Measurements from ENCODE around the gene ZNRF2. TPM values are rescaled to one million over a fixed set of nuclear protein-coding genes. Genes with fewer than 3 reads are reported as not detected.
A peak's percentile ranks its signal among the peaks of the same experiment; 100 is the strongest.
"Not testable (repeated sequence)": the region's sequence is repeated elsewhere in the genome, so short reads cannot be mapped to it uniquely, and the experiment has no call there.

The ZNRF2 gene
- total and polyA plus RNA-seq, 2 donors (not counting 1 experiment from before 2014, with no cell fraction given), result 2.6 to 7.9 TPM

GRCh38 chr7:30285067-30285535 lies 704 bp downstream of the ZNRF2 start:
- Histone ChIP-seq H3K36me3 (ENCODE audit: control insufficient read depth, insufficient read depth, low read length) (no peaks in the 10 kb centered on the region), H2AFZ (ENCODE audit: low read length) (no peak overlapping the region), H3K9ac (ENCODE audit: insufficient read depth, low read length) (peak overlapping the region; percentile 80), H3K4me3 (replicated peaks in 1 of 4; ENCODE audit: control extremely low read depth in 1 of 4, insufficient read depth in 1 of 4, low read depth in 3 of 4, low read length in 4 of 4) (peak overlapping the region; percentile 40 to 83 (median 62)), H3K27me3 (ENCODE audit: control insufficient read depth, insufficient read depth, low read length) (no peaks in the 10 kb centered on the region), H3K79me2 (ENCODE audit: control insufficient read depth, insufficient read depth, low read length) (no peaks in the 10 kb centered on the region), H4K20me1 (ENCODE audit: control insufficient read depth, extremely low read depth, insufficient read depth, low read length) (no peaks in the 10 kb centered on the region), H3K27ac (ENCODE audit: insufficient read depth, low read length) (peak overlapping the region; percentile 77), H3K9me3 (ENCODE audit: control insufficient read depth, insufficient read depth, low read depth, low read length) (no peaks in the 10 kb centered on the region), H3K4me2 (ENCODE audit: extremely low read depth, insufficient read depth, low read length) (no peak overlapping the region), H3K4me1 (ENCODE audit: control insufficient read depth, extremely low read depth, insufficient read depth, low read length) (no peaks in the 10 kb centered on the region)
- TF ChIP-seq CTCF (conservative IDR thresholded peaks at IDR 0.05 in 1 of 2, IDR thresholded peaks at IDR 0.05 in 1 of 2; ENCODE audit: low read depth in 1 of 2, low read length in 2 of 2), result no peak
- no peak for TF ChIP-seq EZH2 (IDR thresholded peaks at IDR 0.05; ENCODE audit: low read length, missing control alignments)
- DNase-seq (ENCODE audit: low read depth in 2 of 2), result peak; percentile 24 to 40

GRCh38 chr7:30285536-30286284 lies 1.3 kb downstream of the ZNRF2 start:
- Histone ChIP-seq H2AFZ (ENCODE audit: low read length) (peak overlapping the region; percentile 93), H3K36me3 (ENCODE audit: control insufficient read depth, insufficient read depth, low read length) (no peaks in the 10 kb centered on the region), H3K4me2 (ENCODE audit: extremely low read depth, insufficient read depth, low read length) (peak overlapping the region; percentile 48), H3K79me2 (ENCODE audit: control insufficient read depth, insufficient read depth, low read length) (no peaks in the 10 kb centered on the region), H3K4me3 (replicated peaks in 1 of 4; ENCODE audit: control extremely low read depth in 1 of 4, insufficient read depth in 1 of 4, low read depth in 3 of 4, low read length in 4 of 4) (peak overlapping the region; percentile 77 to 94 (median 88)), H3K9ac (ENCODE audit: insufficient read depth, low read length) (peak overlapping the region; percentile 80), H3K27me3 (ENCODE audit: control insufficient read depth, insufficient read depth, low read length) (no peaks in the 10 kb centered on the region), H3K4me1 (ENCODE audit: control insufficient read depth, extremely low read depth, insufficient read depth, low read length) (no peaks in the 10 kb centered on the region), H4K20me1 (ENCODE audit: control insufficient read depth, extremely low read depth, insufficient read depth, low read length) (no peaks in the 10 kb centered on the region), H3K27ac (ENCODE audit: insufficient read depth, low read length) (peak overlapping the region; percentile 68), H3K9me3 (ENCODE audit: control insufficient read depth, insufficient read depth, low read depth, low read length) (no peaks in the 10 kb centered on the region)
- TF ChIP-seq CTCF (conservative IDR thresholded peaks at IDR 0.05 in 1 of 2, IDR thresholded peaks at IDR 0.05 in 1 of 2; ENCODE audit: low read depth in 1 of 2, low read length in 2 of 2), result no peak
- TF ChIP-seq EZH2 (IDR thresholded peaks at IDR 0.05; ENCODE audit: low read length, missing control alignments), result no peak
- DNase-seq (ENCODE audit: low read depth in 2 of 2), result peak; percentile 61 to 65

- H3K27ac ChIP-seq (ENCODE audit: insufficient read depth, low read length), result no peak overlapping the region
- no peaks in the 10 kb centered on the region for H3K79me2 ChIP-seq (ENCODE audit: control insufficient read depth, insufficient read depth, low read length)
- H3K36me3 ChIP-seq (ENCODE audit: control insufficient read depth, insufficient read depth, low read length), result no peaks in the 10 kb centered on the region
- no peak for DNase-seq (ENCODE audit: low read depth in 2 of 2)
- TF ChIP-seq EZH2 (IDR thresholded peaks at IDR 0.05; ENCODE audit: low read length, missing control alignments), result no peak
- no peak for TF ChIP-seq CTCF (conservative IDR thresholded peaks at IDR 0.05 in 1 of 2, IDR thresholded peaks at IDR 0.05 in 1 of 2; ENCODE audit: low read depth in 1 of 2, low read length in 2 of 2)
- H3K4me3 ChIP-seq (replicated peaks in 1 of 4; ENCODE audit: control extremely low read depth in 1 of 4, insufficient read depth in 1 of 4, low read depth in 3 of 4, low read length in 4 of 4), result peak overlapping the region in 3 of 4 experiments; percentile 83 to 94 (median 92)
- H2AFZ ChIP-seq (ENCODE audit: low read length), result no peak overlapping the region
- H3K4me2 ChIP-seq (ENCODE audit: extremely low read depth, insufficient read depth, low read length), result peak overlapping the region; percentile 48
- no peaks in the 10 kb centered on the region for H3K27me3 ChIP-seq (ENCODE audit: control insufficient read depth, insufficient read depth, low read length)
- H3K4me1 ChIP-seq (ENCODE audit: control insufficient read depth, extremely low read depth, insufficient read depth, low read length), result no peaks in the 10 kb centered on the region
- H3K9me3 ChIP-seq (ENCODE audit: control insufficient read depth, insufficient read depth, low read depth, low read length), result no peaks in the 10 kb centered on the region
- no peak overlapping the region for H3K9ac ChIP-seq (ENCODE audit: insufficient read depth, low read length)
- no peaks in the 10 kb centered on the region for H4K20me1 ChIP-seq (ENCODE audit: control insufficient read depth, extremely low read depth, insufficient read depth, low read length)
Measured at GRCh38 chr7:30286749-30287148, 2.4 kb downstream of the ZNRF2 start.

GRCh38 chr7:30287625-30288024 lies 3.2 kb downstream of the ZNRF2 start:
- not testable (repeated sequence) for H3K9me3 ChIP-seq (ENCODE audit: control insufficient read depth, insufficient read depth, low read depth, low read length); H3K9ac ChIP-seq (ENCODE audit: insufficient read depth, low read length); H3K27me3 ChIP-seq (ENCODE audit: control insufficient read depth, insufficient read depth, low read length); DNase-seq (ENCODE audit: low read depth in 2 of 2); H3K27ac ChIP-seq (ENCODE audit: insufficient read depth, low read length); H3K4me1 ChIP-seq (ENCODE audit: control insufficient read depth, extremely low read depth, insufficient read depth, low read length); H3K4me3 ChIP-seq (replicated peaks in 1 of 4; ENCODE audit: control extremely low read depth in 1 of 4, insufficient read depth in 1 of 4, low read depth in 3 of 4, low read length in 4 of 4); H2AFZ ChIP-seq (ENCODE audit: low read length); H4K20me1 ChIP-seq (ENCODE audit: control insufficient read depth, extremely low read depth, insufficient read depth, low read length); H3K4me2 ChIP-seq (ENCODE audit: extremely low read depth, insufficient read depth, low read length); H3K79me2 ChIP-seq (ENCODE audit: control insufficient read depth, insufficient read depth, low read length); H3K36me3 ChIP-seq (ENCODE audit: control insufficient read depth, insufficient read depth, low read length)

Measured in fibroblast of lung (primary cell).